SJSA1 (cell line): ENCODE data around the gene RHBDD3. TPM values are rescaled to one million over a fixed set of nuclear protein-coding genes. Genes with fewer than 3 reads are reported as not detected.

Experiments used
- DNase-seq, 2 experiments: peaks; one replicate each; pipeline ENCODE4 v3.0.0-alpha.2; 2015 to 2020; ENCODE audit warnings: low spot score in 2 of 2, low read depth in 1 of 2
- H3K27ac ChIP-seq: fragments of 250-450 bp; sonication (Bioruptor Pico); 2 replicates; pipeline ENCODE4 v1.5.1; 2020; ENCODE audit warnings: mild to moderate bottlenecking, moderate library complexity
- H3K27me3 ChIP-seq: fragments of 250-450 bp; sonication (Bioruptor Pico); replicated peaks from 2 replicates; pipeline ENCODE4 v1.5.1; 2020; ENCODE audit warnings: mild to moderate bottlenecking, moderate library complexity
- H3K36me3 ChIP-seq: fragments of 250-450 bp; sonication (Bioruptor Pico); 2 replicates; pipeline ENCODE4 v1.5.1; 2020; ENCODE audit warnings: mild to moderate bottlenecking
- H3K4me1 ChIP-seq: fragments of 250-450 bp; sonication (Bioruptor Pico); replicated peaks from 2 replicates; pipeline ENCODE4 v1.6.1; 2021; ENCODE audit warnings: mild to moderate bottlenecking
- H3K4me3 ChIP-seq: fragments of 250-450 bp; sonication (Bioruptor Pico); 2 replicates; pipeline ENCODE4 v1.5.1; 2020; ENCODE audit warnings: mild to moderate bottlenecking
- H3K9me3 ChIP-seq: fragments of 250-450 bp; sonication (Bioruptor Pico); replicated peaks from 2 replicates; pipeline ENCODE4 v1.5.1; 2020; ENCODE audit warnings: mild to moderate bottlenecking
- total RNA-seq: library from RNA; depleted of rRNA; stranded (reverse); fragments of >200 nt; shearing (Covaris generic); gene quantifications from 2 replicates; pipeline ENCODE4 v1.2.3, GENCODE V29; 2014

RHBDD3 gene
- total RNA-seq, 1 experiment from 2014 or later, result 26.5 TPM

DNA sequence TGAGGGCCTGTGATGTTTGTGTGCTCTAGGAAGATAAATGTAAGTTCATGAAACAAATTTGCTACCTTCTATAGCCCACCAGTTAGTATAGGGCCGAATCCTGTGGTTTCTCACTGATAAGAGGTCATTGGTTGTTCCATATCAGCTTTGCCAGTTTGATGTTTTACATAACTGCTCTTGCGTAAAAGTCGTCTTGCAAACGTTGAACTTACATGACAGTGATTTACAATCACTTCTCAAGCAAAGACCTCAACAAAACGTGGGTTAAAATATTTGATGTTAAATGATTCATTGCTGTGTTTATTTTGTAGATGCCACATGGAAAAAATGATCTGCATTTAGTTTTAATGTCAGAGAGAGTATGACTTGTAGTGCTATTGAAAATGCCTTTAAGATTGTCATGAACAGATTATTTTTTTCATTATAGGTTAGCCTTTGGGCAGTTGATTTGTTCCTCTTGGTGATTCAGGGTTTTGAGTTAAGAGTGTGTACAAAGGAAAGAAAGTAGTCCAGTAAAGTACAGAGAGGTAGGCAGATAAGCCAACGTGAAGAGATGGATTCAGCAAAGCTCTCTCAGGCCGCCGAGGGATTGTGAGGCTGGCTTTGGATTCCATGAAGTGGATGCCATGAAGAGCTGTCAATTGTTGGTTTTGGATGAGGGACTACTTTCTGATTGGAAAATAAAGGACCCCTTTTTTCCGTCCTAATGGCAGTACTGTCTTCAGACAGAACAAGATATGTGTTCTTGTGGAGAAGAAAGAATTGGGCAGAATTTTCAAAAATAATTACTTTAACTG, 2.9 kb upstream of the RHBDD3 start:
- no peak overlapping the region for H3K27ac ChIP-seq

GRCh38 chr22:29269731-29270474, 2.1 kb upstream of the RHBDD3 start:
- H3K27ac ChIP-seq, result no peak overlapping the region
- peak in 1 of 2 experiments; percentile 45 for DNase-seq
- peaks cover 95% of the 10 kb centered on the region for H3K36me3 ChIP-seq
- H3K4me1 ChIP-seq, result peaks cover 37% of the 10 kb centered on the region
- H3K9me3 ChIP-seq, result no peaks in the 10 kb centered on the region
- H3K27me3 ChIP-seq, result no peaks in the 10 kb centered on the region
- H3K4me3 ChIP-seq, result peak overlapping the region; percentile 94

More for the DNA sequence above, 2.9 kb upstream of the RHBDD3 start:
- peaks cover 37% of the 10 kb centered on the region for H3K4me1 ChIP-seq
- DNase-seq, result peak in 1 of 2 experiments; percentile 36
- no peaks in the 10 kb centered on the region for H3K27me3 ChIP-seq
- peak overlapping the region; percentile 94 for H3K4me3 ChIP-seq
- H3K36me3 ChIP-seq, result peaks cover 95% of the 10 kb centered on the region
- no peaks in the 10 kb centered on the region for H3K9me3 ChIP-seq

- Histone ChIP-seq H3K4me3 (peak overlapping the region; percentile 94), H3K27me3 (no peaks in the 10 kb centered on the region), H3K9me3 (no peaks in the 10 kb centered on the region), H3K4me1 (peaks cover 37% of the 10 kb centered on the region), H3K36me3 (peaks cover 95% of the 10 kb centered on the region), H3K27ac (peak overlapping the region; percentile 100; the same call in 1 of the 2 replicates)
- DNase-seq, result no peak
Measured at GRCh38 chr22:29269230-29269604, 1.4 kb upstream of the RHBDD3 start.

DNA sequence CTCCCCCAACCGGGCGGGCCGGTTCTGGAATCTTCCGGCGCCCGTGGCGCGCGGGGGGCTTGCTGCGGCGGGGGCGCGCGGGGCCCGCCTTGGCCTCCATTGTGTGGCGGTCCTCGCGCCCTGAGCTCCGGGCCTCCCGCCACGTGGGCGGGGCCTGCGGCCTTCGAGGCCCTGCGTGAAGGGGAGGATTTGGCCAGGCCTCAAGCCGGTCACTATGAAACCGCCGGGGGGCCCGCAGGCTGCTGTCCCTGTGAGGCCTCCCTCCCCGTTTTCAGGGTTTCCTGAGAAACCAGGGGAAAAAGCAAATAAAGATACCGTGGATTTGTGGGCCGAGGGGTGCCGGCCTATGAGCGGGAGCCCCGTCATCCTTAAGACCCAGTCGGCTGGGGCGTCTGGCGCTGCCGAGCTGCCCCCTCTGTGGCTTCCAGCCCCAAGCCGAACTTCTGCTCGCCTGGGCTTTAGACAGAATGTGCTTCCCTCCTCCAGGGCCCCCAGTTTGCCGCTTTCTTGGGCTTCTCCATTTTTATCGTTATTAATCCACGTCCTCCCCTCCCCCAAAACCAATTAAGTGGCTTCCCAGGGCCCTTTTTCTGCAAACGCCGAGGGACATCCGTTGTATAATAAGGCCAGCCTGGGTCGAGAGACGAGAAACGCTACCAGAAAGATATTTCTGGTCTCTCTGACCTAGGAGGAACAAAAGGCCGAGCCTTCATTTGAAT, 889 bp upstream of the RHBDD3 start:
- H3K4me1 ChIP-seq, result peaks cover 37% of the 10 kb centered on the region
- DNase-seq, result peak; percentile 71 to 84
- H3K36me3 ChIP-seq, result peaks cover 95% of the 10 kb centered on the region
- H3K27me3 ChIP-seq, result no peaks in the 10 kb centered on the region
- peak overlapping the region; percentile 94 for H3K4me3 ChIP-seq
- H3K27ac ChIP-seq, result peak overlapping the region; percentile 100
- H3K9me3 ChIP-seq, result no peaks in the 10 kb centered on the region

GRCh38 chr22:29267462-29267857, 321 bp downstream of the RHBDD3 start:
- H3K4me1 ChIP-seq, result peaks cover 37% of the 10 kb centered on the region
- no peaks in the 10 kb centered on the region for H3K27me3 ChIP-seq
- H3K4me3 ChIP-seq, result peak overlapping the region; percentile 94
- no peak for DNase-seq
- peak overlapping the region; percentile 100 for H3K27ac ChIP-seq
- H3K36me3 ChIP-seq, result peaks cover 85% of the 10 kb centered on the region
- no peaks in the 10 kb centered on the region for H3K9me3 ChIP-seq

DNA sequence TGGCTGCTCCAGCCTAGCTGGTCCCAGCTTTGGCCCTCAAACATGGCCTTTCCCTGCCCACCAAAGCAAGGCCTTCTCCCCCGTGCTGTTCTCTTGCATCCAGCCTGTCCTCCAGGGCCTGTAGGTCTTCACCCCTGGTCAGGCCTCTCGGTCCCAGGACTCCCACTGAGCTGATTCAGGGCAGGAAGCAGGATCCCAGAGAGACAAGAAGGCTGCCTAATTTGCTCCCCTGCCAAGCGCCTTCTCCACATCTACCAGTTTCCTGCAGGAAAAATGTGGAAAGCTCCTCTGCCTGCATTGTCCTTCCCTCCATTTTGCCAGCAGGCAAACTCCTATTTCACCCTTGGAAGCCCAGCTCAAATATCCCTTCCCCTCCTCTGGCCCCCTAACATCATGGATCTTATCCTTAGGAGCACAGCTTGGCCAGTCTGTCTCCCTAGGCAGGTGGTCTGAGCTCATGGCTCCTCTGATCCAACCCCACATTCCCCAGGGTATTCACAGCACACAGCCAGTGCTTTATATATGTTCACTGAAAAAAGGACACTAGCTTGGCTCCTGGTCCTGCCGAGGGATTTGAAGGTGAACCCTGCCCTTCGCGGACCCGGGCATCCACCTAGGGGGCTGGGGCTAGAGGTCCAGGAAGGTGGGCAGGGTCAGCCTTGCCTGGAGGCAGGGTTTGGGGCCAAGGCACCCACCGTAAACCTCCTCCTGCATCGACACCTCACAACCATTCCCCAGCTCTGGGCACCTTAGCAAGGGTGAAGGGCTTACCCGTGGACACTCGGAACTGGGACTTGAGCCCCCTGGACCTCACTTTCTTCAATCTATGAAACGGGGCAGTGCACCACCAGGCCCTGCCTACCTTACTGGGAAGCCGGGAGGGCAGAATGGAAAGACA, 968 bp downstream of the RHBDD3 start:
- Histone ChIP-seq H3K27me3 (no peaks in the 10 kb centered on the region), H3K36me3 (peaks cover 79% of the 10 kb centered on the region), H3K27ac (peak overlapping the region; percentile 100), H3K4me1 (peaks cover 33% of the 10 kb centered on the region), H3K9me3 (no peaks in the 10 kb centered on the region), H3K4me3 (peak overlapping the region; percentile 94)
- peak in 1 of 2 experiments; percentile 28 for DNase-seq

- no peak for DNase-seq
- Histone ChIP-seq H3K9me3 (no peaks in the 10 kb centered on the region), H3K27me3 (no peaks in the 10 kb centered on the region), H3K27ac (no peak overlapping the region), H3K4me1 (peaks cover 28% of the 10 kb centered on the region), H3K36me3 (peaks cover 72% of the 10 kb centered on the region), H3K4me3 (no peak overlapping the region)
Measured at GRCh38 chr22:29265929-29266328, 1.9 kb downstream of the RHBDD3 start.

- Histone ChIP-seq H3K27me3 (no peaks in the 10 kb centered on the region), H3K36me3 (peaks cover 71% of the 10 kb centered on the region), H3K4me1 (peaks cover 22% of the 10 kb centered on the region), H3K9me3 (no peaks in the 10 kb centered on the region), H3K27ac (no peak overlapping the region), H3K4me3 (no peak overlapping the region)
- no peak for DNase-seq
Measured at GRCh38 chr22:29265305-29265704, 2.5 kb downstream of the RHBDD3 start.

DNA sequence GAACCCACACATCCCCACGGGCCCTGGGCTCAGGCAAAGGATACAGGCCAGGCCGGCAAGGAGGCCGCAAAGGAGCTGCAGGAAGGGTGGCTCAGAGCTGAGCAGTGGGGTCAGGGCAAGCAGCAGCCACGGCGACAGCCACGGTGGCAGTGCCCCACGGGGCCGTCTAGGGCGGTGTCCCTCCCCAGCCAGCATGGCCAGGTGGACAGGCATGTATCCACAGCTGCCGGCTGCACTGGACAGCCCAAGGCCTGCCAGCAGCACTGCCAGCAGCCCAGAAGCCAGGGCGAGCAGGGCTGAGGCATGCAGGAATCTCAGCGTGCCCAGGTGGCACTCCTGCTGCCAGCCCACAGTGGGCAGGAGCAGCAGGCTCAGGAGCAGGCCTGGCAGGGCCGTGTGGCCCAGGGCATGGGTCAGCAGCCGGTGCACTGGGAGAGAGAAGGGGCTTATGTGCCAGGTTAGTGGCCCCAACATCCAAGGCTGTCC, 3.9 kb downstream of the RHBDD3 start:
- peaks cover 71% of the 10 kb centered on the region for H3K36me3 ChIP-seq
- no peak overlapping the region for H3K27ac ChIP-seq
- H3K4me1 ChIP-seq, result peaks cover 11% of the 10 kb centered on the region
- H3K9me3 ChIP-seq, result no peaks in the 10 kb centered on the region
- no peak overlapping the region for H3K4me3 ChIP-seq
- no peaks in the 10 kb centered on the region for H3K27me3 ChIP-seq
- no peak for DNase-seq

DNA sequence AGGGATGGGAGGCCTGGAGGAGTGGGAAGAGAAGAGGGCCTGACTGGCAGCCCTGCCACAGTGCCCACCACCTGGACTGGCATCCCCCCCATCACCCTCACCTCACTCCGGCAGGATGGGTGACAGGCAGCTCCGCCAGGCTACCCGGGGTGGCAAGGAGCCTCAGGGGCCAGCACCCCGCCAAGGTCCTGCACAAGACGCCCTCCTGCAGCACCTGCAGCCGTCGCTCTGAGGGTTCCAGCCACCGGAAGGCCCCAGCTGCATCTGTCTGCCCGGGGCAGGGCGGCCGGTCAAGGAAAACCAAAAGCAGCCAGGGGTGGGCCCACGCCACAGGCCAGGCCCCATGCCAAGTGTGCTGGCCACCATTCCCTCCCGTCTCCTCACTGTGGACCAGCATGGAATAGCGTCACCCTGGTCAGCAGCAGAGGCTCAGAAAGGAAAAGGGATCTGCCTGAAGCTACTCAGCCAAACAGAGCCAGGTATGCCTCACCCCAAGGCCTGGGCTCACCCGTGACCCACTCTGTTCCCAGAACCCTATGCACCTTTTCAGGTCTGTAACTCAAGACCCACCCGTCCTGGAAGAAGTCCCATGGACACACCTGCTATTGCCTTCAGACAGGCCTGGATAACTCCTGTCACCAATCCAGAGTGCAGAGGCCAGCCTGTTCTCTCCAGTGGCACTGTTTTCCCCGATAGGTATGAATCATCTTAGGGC, 7.0 kb downstream of the RHBDD3 start:
- no peaks in the 10 kb centered on the region for H3K9me3 ChIP-seq
- H3K4me3 ChIP-seq, result no peak overlapping the region
- no peak for DNase-seq
- no peaks in the 10 kb centered on the region for H3K27me3 ChIP-seq
- H3K27ac ChIP-seq, result no peak overlapping the region
- no peaks in the 10 kb centered on the region for H3K4me1 ChIP-seq
- peaks cover 51% of the 10 kb centered on the region for H3K36me3 ChIP-seq

DNA sequence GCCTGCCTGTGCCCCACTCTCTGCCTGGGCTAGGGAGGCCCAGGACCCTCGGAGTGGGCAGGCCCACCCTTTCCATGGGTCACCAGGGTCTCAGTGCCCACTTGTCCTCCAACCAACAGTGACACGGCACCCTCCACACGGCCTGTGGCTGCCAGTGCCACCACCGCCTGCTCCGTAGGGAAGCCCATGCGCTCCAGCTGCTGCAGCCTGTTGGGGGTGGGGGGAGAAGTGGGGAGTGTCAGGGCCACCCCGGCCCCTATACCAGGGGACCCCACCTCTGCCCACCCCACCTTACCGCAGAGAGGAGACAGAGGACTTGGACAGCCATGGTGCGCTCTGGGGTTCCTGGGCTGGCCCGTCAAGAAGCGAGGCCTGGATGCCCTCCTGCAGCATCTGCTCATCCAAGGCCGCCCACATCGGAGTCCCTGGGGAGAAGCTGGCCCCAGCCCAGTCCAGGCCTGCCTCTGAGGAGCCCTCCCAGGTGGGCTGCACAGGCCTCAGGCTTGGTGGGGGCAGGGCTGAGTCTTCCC, 7.7 kb downstream of the RHBDD3 start:
- no peaks in the 10 kb centered on the region for H3K4me1 ChIP-seq
- no peaks in the 10 kb centered on the region for H3K9me3 ChIP-seq
- no peaks in the 10 kb centered on the region for H3K27me3 ChIP-seq
- H3K4me3 ChIP-seq, result no peak overlapping the region
- peaks cover 44% of the 10 kb centered on the region for H3K36me3 ChIP-seq
- no peak for DNase-seq
- no peak overlapping the region for H3K27ac ChIP-seq

DNA sequence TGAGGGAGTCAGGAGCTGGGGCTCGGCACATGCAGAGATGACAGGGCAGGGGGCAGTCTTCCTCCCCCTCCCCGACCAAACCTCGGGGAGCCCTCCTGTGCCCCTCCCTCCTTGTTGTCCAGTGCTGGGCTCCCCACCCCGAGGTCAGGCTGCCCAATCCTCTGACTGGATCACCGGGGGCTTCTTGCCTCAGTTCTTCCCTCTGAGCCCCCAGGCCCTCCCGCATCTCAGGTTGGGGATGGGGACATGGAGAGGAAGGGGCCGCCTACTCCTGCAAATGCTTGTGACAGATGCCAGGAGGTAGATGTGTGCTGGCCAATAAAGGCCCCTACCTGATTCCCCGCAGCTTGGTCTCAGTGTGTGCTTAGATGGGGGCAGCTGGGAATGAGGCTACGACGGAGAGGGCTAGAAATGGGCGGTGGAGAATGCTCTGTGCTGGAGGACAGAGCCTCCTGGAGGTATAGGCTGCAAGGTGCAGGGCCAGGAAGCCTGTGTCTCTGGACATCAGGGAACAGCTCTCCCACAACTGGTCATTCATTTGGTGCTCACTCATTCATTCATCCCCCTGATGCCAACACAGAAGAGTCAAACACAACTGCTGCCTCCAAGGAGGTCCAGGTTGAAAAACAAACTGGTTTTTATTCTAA, 8.4 kb downstream of the RHBDD3 start:
- Histone ChIP-seq H3K27me3 (no peaks in the 10 kb centered on the region), H3K27ac (no peak overlapping the region), H3K36me3 (peaks cover 37% of the 10 kb centered on the region), H3K4me1 (no peaks in the 10 kb centered on the region), H3K4me3 (no peak overlapping the region), H3K9me3 (no peaks in the 10 kb centered on the region)
- no peak for DNase-seq
